Measurements from ENCODE around the gene GFAP. TPM values are rescaled to one million over a fixed set of nuclear protein-coding genes. Genes with fewer than 3 reads are reported as not detected.

The GFAP gene
- total RNA-seq, 1 experiment from 2014 or later: 1.2 TPM

GRCh38 chr17:44911133-44912001 lies 3.9 kb downstream of the GFAP start:
- H4K5ac ChIP-seq (ENCODE audit: insufficient read length, low read depth, low read length): no peak overlapping the region
- no peaks in the 10 kb centered on the region for H3K9me3 ChIP-seq (ENCODE audit: control insufficient read depth, low read depth, low read length)
- peak; percentile 97 for DNase-seq
- Mint-ChIP-seq H3K27me3 (ENCODE audit: low read depth) (peaks cover 54% of the 10 kb centered on the region), H3K9me3 (no peaks in the 10 kb centered on the region), H3K36me3 (ENCODE audit: insufficient read depth in 1 of 3, low read depth in 3 of 3) (no peaks in the 10 kb centered on the region), H3K4me3 (peak overlapping the region; percentile 63 to 80), H3K27ac (no peak overlapping the region), H3K4me1 (peaks cover 9 to 10% of the 10 kb centered on the region in 2 experiments)
- H3K27me3 ChIP-seq (ENCODE audit: insufficient read depth, low read length): peaks cover 2% of the 10 kb centered on the region; the same call in 1 of the 2 replicates
- H4K8ac ChIP-seq (replicated peaks; ENCODE audit: insufficient read length, low read depth, low read length): no peak overlapping the region
- H3K18ac ChIP-seq (ENCODE audit: insufficient read length, low read depth, low read length): no peak overlapping the region
- H3K23ac ChIP-seq (ENCODE audit: insufficient read length, low read depth, low read length): no peak overlapping the region
- H3K56ac ChIP-seq (ENCODE audit: insufficient read length, low read depth, low read length): no peak overlapping the region
- no peak overlapping the region for H3K4ac ChIP-seq (ENCODE audit: low read depth, low read length)
- no CpG with 5 or more reads among the region's 56 CpGs for WGBS (ENCODE audit: extremely low coverage, insufficient read length, low lambda C conversion rate)
- H3K9ac ChIP-seq (ENCODE audit: extremely low read depth, insufficient read length, low read length): no peak overlapping the region
- H3K79me2 ChIP-seq (ENCODE audit: insufficient read depth, low read length): no peaks in the 10 kb centered on the region
- H2BK12ac ChIP-seq (ENCODE audit: insufficient read length, low read depth, low read length): no peak overlapping the region
- H2BK5ac ChIP-seq (ENCODE audit: insufficient read length, low read length): no peak overlapping the region
- no peak overlapping the region for H4K91ac ChIP-seq (ENCODE audit: insufficient read length, low read depth, low read length)
- no peaks in the 10 kb centered on the region for H3K79me1 ChIP-seq (ENCODE audit: insufficient read depth, low read depth, low read length, poor library complexity, severe bottlenecking)
- no peak overlapping the region for H2BK15ac ChIP-seq (ENCODE audit: low read depth, low read length)
- H3K4me1 ChIP-seq (ENCODE audit: insufficient read depth, low read length): peaks cover 2% of the 10 kb centered on the region; the same call in 1 of the 2 replicates
- H3K14ac ChIP-seq (ENCODE audit: insufficient read depth, low read length): no peak overlapping the region
- no peak overlapping the region for H3K27ac ChIP-seq (ENCODE audit: insufficient read length, low read depth, low read length)
- TF ChIP-seq CTCF (conservative IDR thresholded peaks at IDR 0.05): peak; percentile 79
- H3K23me2 ChIP-seq (ENCODE audit: insufficient read length, low read depth, low read length, poor library complexity, severe bottlenecking): peaks cover 6% of the 10 kb centered on the region
- no peak overlapping the region for H2AFZ ChIP-seq (ENCODE audit: low read length)
- H2BK120ac ChIP-seq (ENCODE audit: low read depth, low read length, poor library complexity, severe bottlenecking): no peak overlapping the region
- H2AK5ac ChIP-seq (ENCODE audit: insufficient read length, low read length): no peak overlapping the region
- H3T11ph ChIP-seq (ENCODE audit: low read length): no peak overlapping the region
- peak overlapping the region; percentile 35 for H3K4me2 ChIP-seq (ENCODE audit: insufficient read depth, insufficient read length, low read length)
- H2BK20ac ChIP-seq (ENCODE audit: low read depth, low read length, poor library complexity, severe bottlenecking): no peak overlapping the region
- H4K20me1 ChIP-seq (ENCODE audit: control insufficient read depth, insufficient read depth, insufficient read length): no peaks in the 10 kb centered on the region
